Measurements from ENCODE around the gene RAD9B. TPM values are rescaled to one million over a fixed set of nuclear protein-coding genes. Genes with fewer than 3 reads are reported as not detected.
"Not testable (repeated sequence)": the region's sequence is repeated elsewhere in the genome, so short reads cannot be mapped to it uniquely, and the experiment has no call there.

The RAD9B gene
- total RNA-seq, 1 experiment from 2014 or later = 1.0 TPM

GRCh38 chr12:110543252-110543959 is 41.3 kb downstream of the RAD9B start:
- Mint-ChIP-seq H3K4me1 (ENCODE audit: insufficient read depth, unreplicated experiment) (peaks cover 54% of the 10 kb centered on the region), H3K36me3 (ENCODE audit: insufficient read depth, unreplicated experiment) (peaks cover 96% of the 10 kb centered on the region), H3K4me3 (ENCODE audit: unreplicated experiment) (peak overlapping the region; percentile 60), H3K9me3 (ENCODE audit: unreplicated experiment) (no peaks in the 10 kb centered on the region), H3K27ac (ENCODE audit: low read depth, unreplicated experiment) (peak overlapping the region; percentile 90), H3K27me3 (ENCODE audit: insufficient read depth, unreplicated experiment) (no peaks in the 10 kb centered on the region)
- no peak for TF ChIP-seq CTCF (IDR thresholded peaks at IDR 0.05; ENCODE audit: unreplicated experiment)
- intact Hi-C loops (cut with micrococcal nuclease) = loop anchor here (2.0 kb wide), 1 partner anchor 31 kb away; no protein-coding TSS in a partner anchor
- CTCF ChIA-PET = interaction anchor here (0.6 to 1.6 kb wide), 10 partner anchors 8 to 351 kb away, joined by 3 to 7 read pairs (median 4); no protein-coding TSS in a partner anchor
- TSS peak; percentile 44 for BruUV-seq (replicated peaks)
- DNase-seq (ENCODE audit: unreplicated experiment) = peak; percentile 100
- POLR2A ChIA-PET = interaction anchor here (0.6 to 17.1 kb wide), 23 partner anchors 10 to 263 kb away, joined by 3 to 351 read pairs (median 5); partner anchors contain the start of genes ARPC3, FAM216A, GPN3 and RAD9B

DNA sequence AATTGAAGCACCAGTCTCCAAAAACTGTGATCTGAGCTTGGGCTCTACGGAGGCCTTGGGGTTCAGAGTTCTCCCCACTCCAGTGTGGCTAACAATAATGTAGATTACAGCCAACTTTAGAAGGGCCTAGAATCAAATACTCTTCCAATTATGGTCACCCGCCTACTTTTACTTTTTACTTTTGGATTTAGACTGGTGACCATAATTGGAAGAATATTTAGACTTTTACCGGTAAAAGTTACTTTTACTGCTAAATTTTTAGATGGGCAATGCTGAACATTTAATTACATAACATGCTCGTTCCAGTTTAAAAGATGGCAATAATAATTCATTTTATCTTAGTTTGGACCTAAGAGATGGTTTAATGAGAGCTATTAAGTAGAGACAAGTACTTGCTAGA is 41.8 kb downstream of the RAD9B start:
- no peaks in the 10 kb centered on the region for H3K9me3 Mint-ChIP-seq (ENCODE audit: unreplicated experiment)
- no peak for DNase-seq (ENCODE audit: unreplicated experiment)
- no peak for TF ChIP-seq CTCF (IDR thresholded peaks at IDR 0.05; ENCODE audit: unreplicated experiment)
- H3K4me1 Mint-ChIP-seq (ENCODE audit: insufficient read depth, unreplicated experiment) = peaks cover 54% of the 10 kb centered on the region
- peaks cover 96% of the 10 kb centered on the region for H3K36me3 Mint-ChIP-seq (ENCODE audit: insufficient read depth, unreplicated experiment)
- H3K27me3 Mint-ChIP-seq (ENCODE audit: insufficient read depth, unreplicated experiment) = no peaks in the 10 kb centered on the region
- intact Hi-C loops (cut with micrococcal nuclease) = loop anchor here (2.0 kb wide), 1 partner anchor 31 kb away; no protein-coding TSS in a partner anchor
- H3K4me3 Mint-ChIP-seq (ENCODE audit: unreplicated experiment) = peak overlapping the region; percentile 60
- CTCF ChIA-PET = interaction anchor here (0.9 to 1.6 kb wide), 8 partner anchors 8 to 57 kb away, joined by 3 to 7 read pairs (median 3); no protein-coding TSS in a partner anchor
- peak overlapping the region; percentile 90 for H3K27ac Mint-ChIP-seq (ENCODE audit: low read depth, unreplicated experiment)
- POLR2A ChIA-PET = interaction anchor here (0.6 to 17.1 kb wide), 20 partner anchors 10 to 264 kb away, joined by 3 to 351 read pairs (median 6); partner anchors contain the start of genes ARPC3, FAM216A, GPN3 and RAD9B
- BruUV-seq (replicated peaks) = TSS peak; percentile 38

DNA sequence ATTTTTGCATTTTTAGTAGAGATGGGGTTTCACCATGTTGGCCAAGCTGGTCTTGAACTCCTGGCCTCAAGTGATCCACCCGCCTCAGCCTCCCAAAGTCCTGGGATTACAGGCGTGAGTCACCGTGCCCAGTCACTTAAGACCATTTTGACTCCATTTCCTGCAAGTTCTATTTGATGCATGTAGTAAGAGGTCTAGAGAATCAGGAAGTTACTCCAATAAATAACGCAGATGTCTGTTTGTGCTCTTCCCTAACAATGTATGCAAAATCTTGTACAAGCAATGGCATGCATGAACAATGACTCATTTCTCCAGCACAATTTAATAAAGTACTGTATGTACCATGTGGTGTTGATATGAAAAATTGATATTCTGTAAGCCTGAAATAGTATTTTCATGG is 43.1 kb downstream of the RAD9B start:
- CTCF ChIA-PET; BruUV-seq (replicated peaks); intact Hi-C loops (cut with micrococcal nuclease); H3K9me3 Mint-ChIP-seq (ENCODE audit: unreplicated experiment); H3K27me3 Mint-ChIP-seq (ENCODE audit: insufficient read depth, unreplicated experiment): not testable (repeated sequence)
- peak; percentile 95 for DNase-seq (ENCODE audit: unreplicated experiment)
- POLR2A ChIA-PET = interaction anchor here (0.7 to 17.1 kb wide), 12 partner anchors 10 to 87 kb away, joined by 3 to 351 read pairs (median 8); partner anchors contain the start of genes FAM216A and GPN3
- peaks cover 54% of the 10 kb centered on the region for H3K4me1 Mint-ChIP-seq (ENCODE audit: insufficient read depth, unreplicated experiment)
- H3K36me3 Mint-ChIP-seq (ENCODE audit: insufficient read depth, unreplicated experiment) = peaks cover 95% of the 10 kb centered on the region
- peak overlapping the region; percentile 85 for H3K27ac Mint-ChIP-seq (ENCODE audit: low read depth, unreplicated experiment)
- peak overlapping the region; percentile 66 for H3K4me3 Mint-ChIP-seq (ENCODE audit: unreplicated experiment)

GRCh38 chr12:110545812-110546211 is 43.7 kb downstream of the RAD9B start:
- no TSS peak for BruUV-seq (replicated peaks)
- no peak for DNase-seq (ENCODE audit: unreplicated experiment)
- Mint-ChIP-seq H3K36me3 (ENCODE audit: insufficient read depth, unreplicated experiment) (peaks cover 95% of the 10 kb centered on the region), H3K27ac (ENCODE audit: low read depth, unreplicated experiment) (peak overlapping the region; percentile 85), H3K4me3 (ENCODE audit: unreplicated experiment) (peak overlapping the region; percentile 66), H3K9me3 (ENCODE audit: unreplicated experiment) (no peaks in the 10 kb centered on the region), H3K4me1 (ENCODE audit: insufficient read depth, unreplicated experiment) (peaks cover 58% of the 10 kb centered on the region), H3K27me3 (ENCODE audit: insufficient read depth, unreplicated experiment) (no peaks in the 10 kb centered on the region)
- intact Hi-C loops (cut with micrococcal nuclease) = no loop called here
- TF ChIP-seq CTCF (IDR thresholded peaks at IDR 0.05; ENCODE audit: unreplicated experiment) = no peak
- CTCF ChIA-PET = no interaction called here
- POLR2A ChIA-PET = interaction anchor here (0.6 to 17.1 kb wide), 15 partner anchors 9 to 87 kb away, joined by 3 to 351 read pairs (median 6); partner anchors contain the start of genes FAM216A and GPN3

All from MCF 10A (cell line).